Psoas muscle (tissue), 8 donors: ENCODE measurements around the gene GRIK1. TPM values are rescaled to one million over a fixed set of nuclear protein-coding genes. Genes with fewer than 3 reads are reported as not detected.

Experiments used
- ATAC-seq, 4 donors: fragments of 200-7000 bp; cut with Tn5 transposase; one replicate each; pipeline ENCODE4 v1.9.1; 2020; ENCODE audit warnings: moderate library complexity in 3 of 4, mild to moderate bottlenecking in 2 of 4
- DNase-seq, 2 donors: peaks; one replicate each; pipeline ENCODE4 v3.0.0-alpha.2; 2020
- H3K27ac ChIP-seq: fragments of 200-600 bp; one replicate; pipeline ENCODE4 v1.8.0; 2022
- H3K27me3 ChIP-seq, 3 donors: fragments of 200-600 bp in 1 of 3; one replicate each; pipeline versions ENCODE4 v1.6.1 to v1.8.0; 2013 to 2022; ENCODE audit warnings: low read length in 2 of 3, mild to moderate bottlenecking in 2 of 3, moderate library complexity in 1 of 3; ENCODE audit not compliant: insufficient read depth in 3 of 3
- H3K36me3 ChIP-seq, 2 donors: fragments of 200-600 bp in 1 of 2; one replicate each; pipeline versions ENCODE4 v1.6.1 to v1.8.0; 2013 to 2022; ENCODE audit warnings: low read depth in 1 of 2, mild to moderate bottlenecking in 1 of 2, moderate library complexity in 1 of 2; ENCODE audit not compliant: insufficient read depth in 1 of 2
- H3K4me1 ChIP-seq: fragments of 200-600 bp; one replicate; pipeline ENCODE4 v1.8.0; 2022
- H3K4me3 ChIP-seq: fragments of 200-600 bp; one replicate; pipeline ENCODE4 v1.8.0; 2022; ENCODE audit warnings: mild to moderate bottlenecking
- H3K9me3 ChIP-seq: fragments of 200-600 bp; one replicate; pipeline ENCODE4 v1.8.0; 2022
- WGBS, 3 donors: extraction: QIAGEN DNeasy Blood & Tissue Kit; methylation state at CpG; one replicate each; pipeline versions ENCODE4 v1.1.6 to v1.1.7; 2013; 5-methylcytosine and 5-hydroxymethylcytosine counted together
- intact Hi-C, 2 donors: fragments of 100-400 bp; cut with DNase I; formaldehyde crosslinking; loops; one replicate each; pipeline versions ENCODE4 v1.11.0 to v1.14.2; 2022
- polyA plus RNA-seq, 3 donors: library from polyadenylated mRNA; stranded (reverse); fragments of 200-250 nt; gene quantifications; one replicate each; pipeline ENCODE4 v1.2.3, GENCODE V29; 2013
- total RNA-seq, 4 donors: library from RNA; stranded (reverse); fragmentation: NEBNext Ultra II Directional in 2 of 4; extraction: Animal tissue kit (Norgen Biotek cat#: 25700) in 2 of 4; gene quantifications; one replicate each; pipeline versions ENCODE4 v1.2.1 to v1.2.4, GENCODE V29; 2021 to 2023
- TF ChIP-seq, protein P1 (sequence below): fragments of 200-600 bp; IDR thresholded peaks from one replicate; pipeline ENCODE4 v1.8.0; 2022; ENCODE audit warnings: antibody characterized with exemption
- donor health status: healthy with polysubstance abuse.
- donor health status: DM: no; HTN: no; CAD: no; lungs with moderate emphysema.
- donor health status: Bipolar disorder and iron deficiency.
- donor health status: healthy.
- donor health status: DM: yes; HTN: yes; CAD: no.
- donor health status: DM: no; HTN: no; CAD: no.
- donor health status: DM: no; HTN: no; CAD: no.
- donor health status: DM: yes; HTN: yes; CAD: no.

GRIK1 gene
- total and polyA plus RNA-seq, 7 donors, result 0.01 to 0.04 TPM; not detected in 5

- no peak for ATAC-seq
- intact Hi-C loops, result no loop called here
- 87 to 95% (median 94%) methylated on average over 3 of the region's 3 CpGs for WGBS, 3 donors
Measured at GRCh38 chr21:29661672-29662442, 277.9 kb downstream of the GRIK1 start.

DNA sequence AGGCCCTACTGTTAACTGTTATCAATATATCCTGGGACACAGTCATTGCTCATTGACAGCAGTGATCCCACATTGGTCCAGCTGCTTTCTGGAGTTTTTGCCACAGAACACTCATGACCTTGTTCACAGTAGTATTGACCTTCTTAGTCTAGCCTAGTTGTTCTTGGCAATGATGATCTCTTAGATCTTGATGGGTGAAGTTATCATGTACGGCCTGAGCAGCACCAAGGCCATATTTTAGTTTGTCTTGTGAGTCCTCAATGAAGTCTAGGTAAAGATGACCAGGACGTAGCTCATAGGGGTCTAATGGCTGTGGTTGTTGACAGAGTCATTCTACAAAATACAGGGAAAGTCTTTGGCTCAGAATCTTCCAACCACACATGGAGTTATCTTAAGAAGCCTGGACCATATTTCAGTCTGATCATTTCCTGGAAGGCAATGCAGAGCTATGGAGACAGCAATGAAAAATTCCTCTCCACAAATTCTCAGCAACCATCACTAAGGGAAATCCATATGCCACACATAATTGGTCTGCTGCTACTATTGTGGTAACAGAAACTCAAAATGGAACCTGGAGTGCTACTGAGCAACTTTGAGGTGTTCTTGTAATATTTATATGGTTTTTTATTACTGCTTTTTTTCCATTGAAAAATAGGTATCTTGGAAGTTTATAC, 279.6 kb downstream of the GRIK1 start:
- DNase-seq (no peak), ATAC-seq (no peak)
- TF ChIP-seq, protein P1, sequence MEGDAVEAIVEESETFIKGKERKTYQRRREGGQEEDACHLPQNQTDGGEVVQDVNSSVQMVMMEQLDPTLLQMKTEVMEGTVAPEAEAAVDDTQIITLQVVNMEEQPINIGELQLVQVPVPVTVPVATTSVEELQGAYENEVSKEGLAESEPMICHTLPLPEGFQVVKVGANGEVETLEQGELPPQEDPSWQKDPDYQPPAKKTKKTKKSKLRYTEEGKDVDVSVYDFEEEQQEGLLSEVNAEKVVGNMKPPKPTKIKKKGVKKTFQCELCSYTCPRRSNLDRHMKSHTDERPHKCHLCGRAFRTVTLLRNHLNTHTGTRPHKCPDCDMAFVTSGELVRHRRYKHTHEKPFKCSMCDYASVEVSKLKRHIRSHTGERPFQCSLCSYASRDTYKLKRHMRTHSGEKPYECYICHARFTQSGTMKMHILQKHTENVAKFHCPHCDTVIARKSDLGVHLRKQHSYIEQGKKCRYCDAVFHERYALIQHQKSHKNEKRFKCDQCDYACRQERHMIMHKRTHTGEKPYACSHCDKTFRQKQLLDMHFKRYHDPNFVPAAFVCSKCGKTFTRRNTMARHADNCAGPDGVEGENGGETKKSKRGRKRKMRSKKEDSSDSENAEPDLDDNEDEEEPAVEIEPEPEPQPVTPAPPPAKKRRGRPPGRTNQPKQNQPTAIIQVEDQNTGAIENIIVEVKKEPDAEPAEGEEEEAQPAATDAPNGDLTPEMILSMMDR, result no peak
- Histone ChIP-seq H3K4me3 (no peak overlapping the region), H3K9me3 (no peaks in the 10 kb centered on the region), H3K4me1 (no peaks in the 10 kb centered on the region), H3K27ac (no peak overlapping the region), H3K36me3 (no peaks in the 10 kb centered on the region), H3K27me3 (no peaks in the 10 kb centered on the region)
- intact Hi-C loops, result no loop called here
- WGBS, 3 donors, result 84 to 92% (median 92%) methylated on average over 2 of the region's 2 CpGs

More at GRCh38 chr21:29661672-29662442, 277.9 kb downstream of the GRIK1 start:
- Histone ChIP-seq H3K27me3 (no peaks in the 10 kb centered on the region), H3K4me1 (no peaks in the 10 kb centered on the region), H3K36me3 (no peaks in the 10 kb centered on the region), H3K27ac (no peak overlapping the region), H3K4me3 (no peak overlapping the region), H3K9me3 (no peaks in the 10 kb centered on the region)
- TF ChIP-seq, protein P1, result no peak
- DNase-seq, result no peak

GRCh38 chr21:29658934-29659203, 280.9 kb downstream of the GRIK1 start:
- DNase-seq, result no peak
- WGBS, 3 donors, result 43 to 62% (median 47%) methylated on average over 1 of the region's 1 CpG
- TF ChIP-seq, protein P1, result no peak
- H3K36me3 ChIP-seq, result no peaks in the 10 kb centered on the region
- H3K4me1 ChIP-seq, result no peaks in the 10 kb centered on the region
- no peak overlapping the region for H3K27ac ChIP-seq
- no peak for ATAC-seq
- no peak overlapping the region for H3K4me3 ChIP-seq
- H3K27me3 ChIP-seq, result no peaks in the 10 kb centered on the region
- H3K9me3 ChIP-seq, result no peaks in the 10 kb centered on the region
- intact Hi-C loops, result no loop called here

DNA sequence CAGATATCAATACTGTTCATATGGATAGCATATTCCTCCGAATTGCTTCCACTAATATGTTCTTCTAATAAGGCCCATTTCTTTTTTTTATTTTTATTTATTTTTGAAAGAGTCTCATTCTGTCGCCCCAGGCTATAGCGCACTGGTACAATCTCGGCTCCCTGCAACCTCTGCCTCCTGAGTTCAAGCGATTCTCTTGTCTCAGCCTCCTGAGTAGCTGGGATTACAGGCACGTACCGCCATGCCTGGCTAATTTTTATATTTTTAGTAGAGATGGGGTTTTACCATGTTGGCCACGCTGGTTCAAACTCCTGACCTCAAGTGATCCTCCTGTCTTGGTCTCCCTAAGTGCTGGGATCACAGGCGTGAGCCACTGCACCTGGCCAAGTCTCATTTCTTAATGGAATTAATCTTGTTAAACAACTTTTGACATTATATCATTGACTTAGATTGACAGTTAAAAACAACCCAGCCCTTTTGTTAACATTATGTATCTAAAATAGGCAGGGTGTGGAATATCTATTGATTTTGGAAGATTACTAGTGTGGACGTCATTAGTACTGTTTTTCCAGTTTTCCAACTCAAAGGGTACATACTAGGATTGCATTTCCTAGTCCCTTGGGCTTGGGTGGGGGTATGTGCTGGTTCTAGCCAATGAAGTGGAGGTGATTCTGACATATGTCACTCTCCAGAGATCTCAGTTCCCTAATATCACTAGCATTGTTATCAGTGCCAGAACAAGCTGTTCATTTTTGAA, 281.4 kb downstream of the GRIK1 start:
- Histone ChIP-seq H3K4me1 (no peaks in the 10 kb centered on the region), H3K36me3 (no peaks in the 10 kb centered on the region), H3K27me3 (no peaks in the 10 kb centered on the region), H3K9me3 (no peaks in the 10 kb centered on the region), H3K27ac (no peak overlapping the region), H3K4me3 (no peak overlapping the region)
- ATAC-seq (no peak), DNase-seq (no peak)
- TF ChIP-seq, protein P1, result no peak
- WGBS, 3 donors, result 87 to 91% (median 89%) methylated on average over 10 of the region's 10 CpGs
- intact Hi-C loops, result no loop called here
